Measurements from ENCODE around the gene MLXIPL. TPM values are rescaled to one million over a fixed set of nuclear protein-coding genes. Genes with fewer than 3 reads are reported as not detected.

MLXIPL gene
- total RNA-seq, 3 donors from 2014 or later = 10.4 to 109 (median 21.3) TPM

DNA sequence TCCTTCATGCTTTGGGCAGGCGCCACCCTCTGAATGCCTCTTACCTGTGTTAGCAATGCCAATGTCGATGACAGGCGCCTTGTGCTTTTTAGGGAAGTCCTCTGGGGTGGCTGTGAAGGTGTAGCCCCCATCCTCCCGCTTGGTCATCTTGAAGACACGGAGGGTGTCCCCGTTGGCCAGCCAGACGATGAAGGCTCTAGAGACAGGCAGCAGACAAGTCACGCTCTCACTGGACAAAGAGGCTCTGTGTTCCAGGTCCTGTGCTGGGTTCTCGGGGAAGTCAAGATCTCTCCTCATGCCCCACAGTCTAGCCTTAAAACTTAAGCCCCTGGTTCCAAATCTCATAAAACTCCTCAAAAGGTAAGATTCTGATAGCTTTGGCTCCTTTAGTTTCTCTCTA lies 51.0 kb downstream of the MLXIPL start:
- no peaks in the 10 kb centered on the region for H3K4me1 ChIP-seq
- intact Hi-C loops (cut with DNase I; ENCODE audit: low total_unique reads) = no loop called here
- H3K27me3 ChIP-seq = no peaks in the 10 kb centered on the region
- DNase-seq (ENCODE audit: low spot score in 2 of 2) = no peak
- TF ChIP-seq, protein P1, sequence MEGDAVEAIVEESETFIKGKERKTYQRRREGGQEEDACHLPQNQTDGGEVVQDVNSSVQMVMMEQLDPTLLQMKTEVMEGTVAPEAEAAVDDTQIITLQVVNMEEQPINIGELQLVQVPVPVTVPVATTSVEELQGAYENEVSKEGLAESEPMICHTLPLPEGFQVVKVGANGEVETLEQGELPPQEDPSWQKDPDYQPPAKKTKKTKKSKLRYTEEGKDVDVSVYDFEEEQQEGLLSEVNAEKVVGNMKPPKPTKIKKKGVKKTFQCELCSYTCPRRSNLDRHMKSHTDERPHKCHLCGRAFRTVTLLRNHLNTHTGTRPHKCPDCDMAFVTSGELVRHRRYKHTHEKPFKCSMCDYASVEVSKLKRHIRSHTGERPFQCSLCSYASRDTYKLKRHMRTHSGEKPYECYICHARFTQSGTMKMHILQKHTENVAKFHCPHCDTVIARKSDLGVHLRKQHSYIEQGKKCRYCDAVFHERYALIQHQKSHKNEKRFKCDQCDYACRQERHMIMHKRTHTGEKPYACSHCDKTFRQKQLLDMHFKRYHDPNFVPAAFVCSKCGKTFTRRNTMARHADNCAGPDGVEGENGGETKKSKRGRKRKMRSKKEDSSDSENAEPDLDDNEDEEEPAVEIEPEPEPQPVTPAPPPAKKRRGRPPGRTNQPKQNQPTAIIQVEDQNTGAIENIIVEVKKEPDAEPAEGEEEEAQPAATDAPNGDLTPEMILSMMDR (IDR thresholded peaks at IDR 0.05) = no peak
- no peak for TF ChIP-seq POLR2AphosphoS5 (IDR thresholded peaks at IDR 0.05)
- no peak for TF ChIP-seq POLR2A (IDR thresholded peaks at IDR 0.05)
- no peak overlapping the region for H3K4me3 ChIP-seq
- H3K36me3 ChIP-seq = peaks cover 20% of the 10 kb centered on the region
- H3K9me3 ChIP-seq = no peaks in the 10 kb centered on the region
- H3K27ac ChIP-seq = no peak overlapping the region

DNA sequence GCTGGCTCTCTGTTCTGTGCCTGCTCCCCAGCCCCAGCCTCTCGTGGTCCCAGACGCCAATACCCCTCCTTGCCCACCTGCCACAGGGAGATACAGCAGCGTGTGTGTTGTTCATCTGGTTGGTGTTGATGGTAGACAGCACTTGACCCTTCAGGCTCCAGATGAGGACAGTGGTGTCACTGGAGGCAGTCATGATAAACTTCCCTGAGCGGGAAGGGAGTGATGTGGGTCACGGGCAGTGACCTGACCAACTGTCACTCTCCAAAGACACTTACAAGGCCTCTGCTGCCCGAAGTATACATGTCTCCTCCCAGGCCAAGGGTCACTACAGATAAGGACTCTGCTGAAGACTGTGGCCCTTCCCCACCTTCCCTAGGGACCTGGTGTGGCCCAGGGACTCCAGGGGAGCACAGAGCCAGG lies 51.5 kb downstream of the MLXIPL start:
- TF ChIP-seq, protein P1 (IDR thresholded peaks at IDR 0.05) = no peak
- no peak for TF ChIP-seq POLR2A (IDR thresholded peaks at IDR 0.05)
- no peak for TF ChIP-seq POLR2AphosphoS5 (IDR thresholded peaks at IDR 0.05)
- Histone ChIP-seq H3K36me3 (peaks cover 20% of the 10 kb centered on the region), H3K27ac (no peak overlapping the region), H3K27me3 (no peaks in the 10 kb centered on the region), H3K4me3 (no peak overlapping the region), H3K4me1 (no peaks in the 10 kb centered on the region), H3K9me3 (no peaks in the 10 kb centered on the region)
- intact Hi-C loops (cut with DNase I; ENCODE audit: low total_unique reads) = no loop called here
- DNase-seq (ENCODE audit: low spot score in 2 of 2) = no peak

DNA sequence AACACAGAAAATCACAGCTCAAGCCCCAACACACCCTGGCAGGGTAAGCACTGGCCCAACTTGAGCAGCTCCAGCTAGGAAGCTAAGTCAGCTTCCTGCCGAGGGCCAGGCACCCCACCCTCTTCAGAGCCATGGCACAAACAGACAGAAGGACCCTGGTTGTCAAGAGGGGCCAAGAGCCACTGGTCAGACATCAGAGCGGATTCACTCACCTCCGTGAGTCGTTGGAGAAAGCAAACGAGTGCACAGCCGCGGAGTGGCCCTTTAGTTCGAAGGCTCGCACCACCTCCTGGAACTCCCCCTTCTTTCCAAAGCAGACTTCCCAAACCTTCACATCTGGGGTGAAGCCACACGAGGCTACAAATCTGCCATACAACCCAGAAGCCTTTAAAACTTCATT lies 53.3 kb downstream of the MLXIPL start:
- H3K27ac ChIP-seq = no peak overlapping the region
- no peaks in the 10 kb centered on the region for H3K27me3 ChIP-seq
- intact Hi-C loops (cut with DNase I; ENCODE audit: low total_unique reads) = no loop called here
- DNase-seq (ENCODE audit: low spot score in 2 of 2) = no peak
- no peaks in the 10 kb centered on the region for H3K9me3 ChIP-seq
- no peak overlapping the region for H3K4me3 ChIP-seq
- TF ChIP-seq, protein P1 (IDR thresholded peaks at IDR 0.05) = no peak
- TF ChIP-seq POLR2A (IDR thresholded peaks at IDR 0.05) = no peak
- TF ChIP-seq POLR2AphosphoS5 (IDR thresholded peaks at IDR 0.05) = no peak
- H3K36me3 ChIP-seq = peaks cover 20% of the 10 kb centered on the region
- H3K4me1 ChIP-seq = no peaks in the 10 kb centered on the region

DNA sequence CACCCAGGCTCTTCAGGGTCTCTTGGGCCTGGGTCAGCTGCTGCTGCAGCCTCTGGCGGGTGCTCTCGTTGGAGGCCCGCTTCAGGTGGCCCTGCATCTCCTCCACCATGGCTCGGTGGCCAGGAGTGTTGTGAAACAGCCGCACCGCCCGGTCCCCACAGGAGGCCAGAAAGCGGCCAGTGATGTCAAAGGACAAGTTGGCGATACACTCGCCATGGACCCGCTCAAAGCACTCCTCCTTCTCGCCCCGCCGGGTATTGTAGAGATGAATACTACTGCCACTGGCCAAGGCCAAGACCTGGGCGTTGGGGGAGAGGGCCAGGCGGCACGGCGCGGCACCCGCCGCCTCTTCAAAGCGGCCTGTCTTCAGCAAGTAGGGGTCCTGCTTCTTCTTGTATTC lies 53.8 kb downstream of the MLXIPL start:
- intact Hi-C loops (cut with DNase I; ENCODE audit: low total_unique reads) = no loop called here
- TF ChIP-seq, protein P1 (IDR thresholded peaks at IDR 0.05) = no peak
- TF ChIP-seq POLR2AphosphoS5 (IDR thresholded peaks at IDR 0.05) = no peak
- no peak for TF ChIP-seq POLR2A (IDR thresholded peaks at IDR 0.05)
- H3K27me3 ChIP-seq = no peaks in the 10 kb centered on the region

DNA sequence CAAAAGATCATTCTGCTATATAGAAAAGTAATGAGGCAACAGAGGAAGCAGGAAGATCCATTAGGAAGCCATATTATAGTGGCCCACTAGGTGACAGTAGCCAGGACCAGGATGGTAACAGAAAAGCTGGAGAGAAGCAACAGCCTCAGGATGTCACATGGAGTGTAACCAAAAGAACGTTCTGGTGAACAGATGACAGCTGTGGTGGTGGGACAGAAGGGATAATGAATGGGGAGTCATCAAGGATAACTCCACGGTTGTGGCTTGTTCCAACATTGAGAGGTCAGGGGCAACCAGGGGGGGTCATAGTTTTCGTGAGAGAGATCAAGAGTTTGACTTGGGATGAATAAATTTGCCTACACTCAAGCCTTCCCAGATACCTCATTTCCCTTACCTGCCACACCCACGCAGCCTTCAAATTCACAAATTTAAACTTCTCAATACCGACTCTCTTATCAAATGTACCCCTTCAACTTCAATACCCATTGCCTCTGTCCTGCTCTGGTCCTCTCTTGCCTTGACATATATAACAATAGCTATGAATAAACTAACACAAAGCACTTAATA lies 55.2 kb downstream of the MLXIPL start:
- Histone ChIP-seq H3K27me3 (no peaks in the 10 kb centered on the region), H3K4me3 (no peak overlapping the region), H3K4me1 (no peaks in the 10 kb centered on the region), H3K36me3 (peaks cover 18% of the 10 kb centered on the region), H3K9me3 (no peaks in the 10 kb centered on the region), H3K27ac (no peak overlapping the region)
- DNase-seq (ENCODE audit: low spot score in 2 of 2) = no peak
- intact Hi-C loops (cut with DNase I; ENCODE audit: low total_unique reads) = no loop called here
- TF ChIP-seq POLR2AphosphoS5 (IDR thresholded peaks at IDR 0.05) (no peak), POLR2A (IDR thresholded peaks at IDR 0.05) (no peak)
- TF ChIP-seq, protein P1 (IDR thresholded peaks at IDR 0.05) = no peak

More for the DNA sequence above, 53.8 kb downstream of the MLXIPL start:
- Histone ChIP-seq H3K36me3 (peaks cover 20% of the 10 kb centered on the region), H3K4me3 (no peak overlapping the region), H3K9me3 (no peaks in the 10 kb centered on the region), H3K4me1 (no peaks in the 10 kb centered on the region), H3K27ac (no peak overlapping the region)
- no peak for DNase-seq (ENCODE audit: low spot score in 2 of 2)

Data from breast epithelium (tissue), 4 donors.